22Rv1 (cell line): ENCODE measurements around the gene ELF2.
"Not testable (repeated sequence)": the region's sequence is repeated elsewhere in the genome, so short reads cannot be mapped to it uniquely, and the experiment has no call there.

ENCODE experiments used
- H3K27ac ChIP-seq: fragments of 450-650 bp; 2 replicates; pipeline ENCODE4 v1.5.1; 2017
- ZFX ChIP-seq: fragments of 450-650 bp; IDR thresholded peaks from 2 replicates; pipeline ENCODE4 v1.6.1; 2017; ENCODE audit warnings: antibody characterized with exemption, borderline replicate concordance
- TF ChIP-seq, protein P1 (sequence below): fragments of 450-650 bp; IDR thresholded peaks from 2 replicates; pipeline ENCODE4 v1.5.1; 2017; ENCODE audit warnings: mild to moderate bottlenecking

ELF2 gene

GRCh38 chr4:139167774-139168444 is 9.1 kb downstream of the ELF2 start:
- H3K27ac ChIP-seq, result no peak overlapping the region
- TF ChIP-seq, protein P1, sequence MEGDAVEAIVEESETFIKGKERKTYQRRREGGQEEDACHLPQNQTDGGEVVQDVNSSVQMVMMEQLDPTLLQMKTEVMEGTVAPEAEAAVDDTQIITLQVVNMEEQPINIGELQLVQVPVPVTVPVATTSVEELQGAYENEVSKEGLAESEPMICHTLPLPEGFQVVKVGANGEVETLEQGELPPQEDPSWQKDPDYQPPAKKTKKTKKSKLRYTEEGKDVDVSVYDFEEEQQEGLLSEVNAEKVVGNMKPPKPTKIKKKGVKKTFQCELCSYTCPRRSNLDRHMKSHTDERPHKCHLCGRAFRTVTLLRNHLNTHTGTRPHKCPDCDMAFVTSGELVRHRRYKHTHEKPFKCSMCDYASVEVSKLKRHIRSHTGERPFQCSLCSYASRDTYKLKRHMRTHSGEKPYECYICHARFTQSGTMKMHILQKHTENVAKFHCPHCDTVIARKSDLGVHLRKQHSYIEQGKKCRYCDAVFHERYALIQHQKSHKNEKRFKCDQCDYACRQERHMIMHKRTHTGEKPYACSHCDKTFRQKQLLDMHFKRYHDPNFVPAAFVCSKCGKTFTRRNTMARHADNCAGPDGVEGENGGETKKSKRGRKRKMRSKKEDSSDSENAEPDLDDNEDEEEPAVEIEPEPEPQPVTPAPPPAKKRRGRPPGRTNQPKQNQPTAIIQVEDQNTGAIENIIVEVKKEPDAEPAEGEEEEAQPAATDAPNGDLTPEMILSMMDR, result peak; percentile 55
- no peak for TF ChIP-seq ZFX

GRCh38 chr4:139164731-139165130 is 12.3 kb downstream of the ELF2 start:
- H3K27ac ChIP-seq, result no peak overlapping the region
- no peak for TF ChIP-seq ZFX
- TF ChIP-seq, protein P1, result no peak

DNA sequence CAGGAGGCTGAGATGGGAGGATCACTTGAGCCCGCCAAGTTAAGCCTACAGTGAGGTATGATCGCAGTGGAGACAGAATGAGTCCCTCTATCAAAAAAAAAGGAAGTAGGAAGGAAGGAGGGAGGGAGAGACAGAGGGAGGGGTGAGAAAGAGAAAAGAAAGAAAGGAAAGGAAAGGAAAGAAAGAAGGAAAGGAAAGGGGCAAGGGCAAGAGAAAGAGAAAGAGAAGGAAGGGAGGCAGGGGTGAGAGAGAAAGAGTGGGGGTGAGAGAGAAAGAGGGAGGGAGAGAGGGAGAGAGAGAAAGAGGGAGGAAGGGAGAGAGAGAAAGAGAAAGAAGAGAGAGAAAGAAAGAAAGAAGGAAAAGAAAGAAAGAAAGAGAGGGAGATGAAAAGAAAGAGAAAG is 13.2 kb downstream of the ELF2 start:
- H3K27ac ChIP-seq, result no peak overlapping the region
- no peak for TF ChIP-seq ZFX
- TF ChIP-seq, protein P1, result no peak

GRCh38 chr4:139157977-139158376 is 19.0 kb downstream of the ELF2 start:
- not testable (repeated sequence) for H3K27ac ChIP-seq

- no peak overlapping the region for H3K27ac ChIP-seq
- no peak for TF ChIP-seq ZFX
- TF ChIP-seq, protein P1, result no peak
Measured at GRCh38 chr4:139154952-139155557, 22.0 kb downstream of the ELF2 start.

DNA sequence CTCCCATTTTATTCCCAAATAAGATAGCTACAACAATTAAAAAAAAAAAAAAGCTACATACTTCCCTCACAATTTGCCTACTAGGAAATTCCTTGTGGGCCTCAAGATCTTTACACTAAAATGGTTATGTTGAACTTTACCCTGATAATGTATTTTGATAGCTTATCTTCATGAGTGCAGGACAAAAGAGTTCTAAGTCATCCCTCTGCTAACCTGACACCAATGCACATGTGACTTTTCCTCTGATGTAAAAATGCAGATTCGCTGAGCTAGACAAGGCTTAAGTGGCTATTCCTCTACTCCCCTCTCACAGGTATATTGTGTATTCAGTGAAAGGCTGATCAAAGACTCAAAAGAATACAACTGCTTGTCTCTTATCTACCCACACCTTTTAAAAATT is 22.5 kb downstream of the ELF2 start:
- H3K27ac ChIP-seq, result no peak overlapping the region
- TF ChIP-seq ZFX, result no peak

DNA sequence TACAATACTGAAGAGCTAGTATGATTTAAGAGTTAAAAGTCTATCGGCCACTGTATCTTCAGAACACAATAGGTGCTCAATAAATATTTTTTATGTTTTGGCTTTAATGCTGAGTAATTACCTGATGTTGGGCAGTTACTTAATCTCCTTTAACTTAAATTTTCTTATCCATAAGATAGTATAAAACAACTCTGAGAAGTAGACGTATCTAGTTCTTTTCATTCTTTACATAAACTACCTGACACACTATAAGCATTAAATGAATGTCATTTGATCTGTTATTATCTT is 22.9 kb downstream of the ELF2 start:
- TF ChIP-seq, protein P1, result no peak
- no peak for TF ChIP-seq ZFX
- no peak overlapping the region for H3K27ac ChIP-seq

DNA sequence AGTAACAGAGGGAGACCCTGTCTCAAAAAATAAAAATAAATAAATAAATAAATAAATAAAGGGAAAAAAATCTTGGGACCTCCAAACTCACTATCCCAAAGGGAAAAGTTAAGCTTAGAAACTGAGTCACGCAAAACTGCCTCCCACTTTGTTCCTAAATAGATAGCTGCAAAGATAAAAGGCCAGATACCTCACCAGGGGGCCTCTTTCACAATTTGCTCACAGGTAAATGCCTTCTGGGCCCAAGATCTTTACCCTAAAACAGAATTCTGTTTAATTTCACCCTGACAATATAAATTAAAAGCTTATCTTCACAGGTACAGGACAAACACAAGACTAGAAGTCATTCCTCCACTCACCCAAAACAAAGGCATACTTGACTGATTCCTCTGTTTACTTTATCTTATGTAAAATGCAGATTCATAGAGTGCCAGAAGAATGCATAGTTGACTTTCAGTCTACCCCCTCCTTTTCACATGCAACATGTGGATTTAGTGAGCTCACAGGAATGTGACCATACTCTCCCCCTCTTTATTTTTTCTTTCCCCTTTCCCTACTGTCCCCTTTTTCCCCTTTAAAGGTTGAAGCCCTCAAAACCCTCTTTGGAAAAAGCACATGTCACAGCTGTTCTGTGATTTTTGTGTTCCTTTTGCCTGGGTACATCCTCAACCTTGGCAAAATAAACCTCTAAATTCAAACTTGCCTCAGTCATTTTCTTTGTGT is 23.4 kb downstream of the ELF2 start:
- no peak for TF ChIP-seq ZFX
- no peak overlapping the region for H3K27ac ChIP-seq

DNA sequence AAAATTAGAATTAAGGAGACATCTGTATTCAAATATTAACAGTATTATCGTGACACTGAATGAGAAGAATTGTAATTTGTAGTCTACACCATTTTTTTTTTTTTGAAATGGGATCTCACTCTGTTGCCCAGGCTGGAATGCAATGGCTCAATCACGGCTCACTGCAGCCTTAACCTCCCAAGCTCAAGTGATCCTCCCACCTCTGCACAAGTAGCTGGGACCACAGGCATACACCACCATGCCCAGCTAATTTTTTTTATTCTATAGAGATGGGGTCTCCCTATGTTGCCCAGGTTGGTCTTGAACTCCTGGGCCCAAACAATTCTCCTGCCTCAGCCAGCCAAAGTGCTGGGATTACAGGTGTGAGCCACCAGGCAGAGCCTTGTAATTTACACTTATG is 24.8 kb downstream of the ELF2 start:
- TF ChIP-seq, protein P1, result no peak
- TF ChIP-seq ZFX, result no peak
- H3K27ac ChIP-seq, result no peak overlapping the region
